Endothelial cell of umbilical vein (primary cell): Measurements from ENCODE around the gene DDHD1. TPM values are rescaled to one million over a fixed set of nuclear protein-coding genes. Genes with fewer than 3 reads are reported as not detected.

Source experiments
- BruUV-seq: library from RNA; stranded (reverse); fragments of 400-500 nt; replicated peaks from 2 replicates; lab custom pipeline; 2021; lab: Mats Ljungman, UMichigan
- CTCF ChIA-PET: fragments of 300-600, 350-600 bp; sonication (Branson Sonifier 250); formaldehyde crosslinking; loops from one replicate; lab custom pipeline; 2021; ENCODE audit warnings: antibody characterized with exemption, inconsistent platforms; lab: Charles Lee
- POLR2A ChIA-PET: fragments of 300-600, 350-600 bp; sonication (Branson Sonifier 250); formaldehyde crosslinking; loops from one replicate; lab custom pipeline; 2021; ENCODE audit warnings: antibody characterized with exemption, inconsistent platforms; lab: Charles Lee
- DNase-seq: peaks from one replicate; pipeline ENCODE4 v3.0.0-alpha.2; 2011; ENCODE audit warnings: low read depth, low spot score
- FAIRE-seq: peaks from 2 replicates; lab custom pipeline; 2011; peaks lifted over from hg19 to GRCh38; lab: Jason Lieb, UNC
- H2AFZ ChIP-seq: 2 replicates; pipeline ENCODE4 v1.6.0; 2012; ENCODE audit warnings: low read depth, low read length, control low read depth, inconsistent platforms
- H3K27ac ChIP-seq: 2 replicates; pipeline ENCODE4 v1.5.1; 2011; ENCODE audit warnings: low read depth, mild to moderate bottlenecking, control low read depth, low read length, moderate library complexity; ENCODE audit not compliant: insufficient read depth
- H3K27me3 ChIP-seq, 2 experiments: 2 replicates each; pipeline versions ENCODE4 v1.6.0 to v1.6.1; 2011; ENCODE audit warnings: low read length in 2 of 2, mixed read lengths in 1 of 2; ENCODE audit not compliant: control insufficient read depth in 2 of 2, insufficient read depth in 2 of 2
- H3K36me3 ChIP-seq, 2 experiments: 2 replicates in 1 of 2; 3 replicates in 1 of 2; pipeline ENCODE4 v1.5.1; 2011; ENCODE audit warnings: low read length in 2 of 2, mild to moderate bottlenecking in 1 of 2, moderate library complexity in 1 of 2; ENCODE audit not compliant: control insufficient read depth in 2 of 2, insufficient read depth in 2 of 2; ENCODE audit errors: extremely low read depth in 1 of 2
- H3K4me1 ChIP-seq: 3 replicates; pipeline ENCODE4 v1.5.1; 2011; ENCODE audit warnings: mild to moderate bottlenecking, low read length; ENCODE audit not compliant: control insufficient read depth, insufficient read depth; ENCODE audit errors: extremely low read depth
- H3K4me2 ChIP-seq: 2 replicates; pipeline ENCODE4 v1.6.1; 2011; ENCODE audit warnings: low read length, control low read depth, mixed read lengths; ENCODE audit not compliant: insufficient read depth
- H3K4me3 ChIP-seq, 3 experiments: fragments of 200-600 bp in 1 of 3; sonication (generic), shearing (Covaris generic) in 1 of 3; replicated peaks in 1 of 3; 2 replicates each; pipeline ENCODE4 v1.5.1; 2011 to 2016; ENCODE audit warnings: control low read depth in 3 of 3, low read length in 3 of 3, mild to moderate bottlenecking in 2 of 3, inconsistent platforms in 1 of 3, low read depth in 1 of 3, moderate library complexity in 1 of 3; ENCODE audit not compliant: insufficient read depth in 1 of 3
- H3K79me2 ChIP-seq: 2 replicates; pipeline ENCODE4 v1.6.0; 2012; ENCODE audit warnings: low read length, inconsistent platforms; ENCODE audit not compliant: control insufficient read depth, insufficient read depth
- H3K9ac ChIP-seq: replicated peaks from 2 replicates; pipeline ENCODE3; 2011; ENCODE audit warnings: low read length, control low read depth; ENCODE audit not compliant: insufficient read depth; ENCODE audit errors: extremely low read depth
- H3K9me1 ChIP-seq: replicated peaks from 3 replicates; pipeline ENCODE4 v1.6.0; 2011; ENCODE audit warnings: mild to moderate bottlenecking, low read length; ENCODE audit not compliant: control insufficient read depth, insufficient read depth; ENCODE audit errors: extremely low read depth
- H3K9me3 ChIP-seq: replicated peaks from 2 replicates; pipeline ENCODE4 v1.5.1; 2012; ENCODE audit warnings: low read length, inconsistent platforms; ENCODE audit not compliant: control insufficient read depth, insufficient read depth
- H4K20me1 ChIP-seq: replicated peaks from 2 replicates; pipeline ENCODE3; 2011; ENCODE audit warnings: mild to moderate bottlenecking, low read length; ENCODE audit not compliant: control insufficient read depth, insufficient read depth; ENCODE audit errors: extremely low read depth
- EZH2 ChIP-seq: IDR thresholded peaks from 2 replicates; pipeline ENCODE4 v1.6.1; 2012; ENCODE audit warnings: borderline replicate concordance, low read depth, mild to moderate bottlenecking, moderate library complexity, low read length, inconsistent platforms; ENCODE audit not compliant: severe bottlenecking
- FOS ChIP-seq: IDR thresholded peaks from 2 replicates; pipeline ENCODE4 v1.6.1; 2011; ENCODE audit warnings: mild to moderate bottlenecking, low read length, moderate library complexity, borderline replicate concordance; ENCODE audit not compliant: insufficient read depth
- GATA2 ChIP-seq: IDR thresholded peaks from 2 replicates; pipeline ENCODE4 v1.7.0; 2011; ENCODE audit warnings: low read depth, mild to moderate bottlenecking, moderate library complexity, mixed read lengths, low read length; ENCODE audit not compliant: insufficient read length, insufficient read depth
- JUN ChIP-seq: IDR thresholded peaks from 2 replicates; pipeline ENCODE4 v1.6.1; 2011; ENCODE audit warnings: borderline replicate concordance, low read depth; ENCODE audit not compliant: insufficient read length, insufficient read depth
- POLR2A ChIP-seq: IDR thresholded peaks from 2 replicates; pipeline ENCODE4 v1.6.1; 2012; ENCODE audit warnings: low read depth, mild to moderate bottlenecking, control low read depth, low read length
- dilution Hi-C: fragments of 300-500 bp; cut with MboI; formaldehyde crosslinking; loops from one replicate; pipeline ENCODE4 v1.15.0; 2019; ENCODE audit warnings: low sequenced_read_pairs; ENCODE audit not compliant: extremely low pct_ligation_motif_present
- intact Hi-C: fragments of 100-400 bp; cut with micrococcal nuclease; formaldehyde crosslinking; loops from one replicate; pipeline ENCODE4 v1.10.0; 2022
- polyA plus RNA-seq, 4 experiments: library from polyadenylated mRNA; depleted of rRNA in 3 of 4; stranded (reverse) in 3 of 4; unstranded in 1 of 4; fragments of >200 nt; gene quantifications; 2 replicates each; pipeline versions ENCODE4 v1.2.1 to v1.2.3, GENCODE V29; 2011 to 2012; ENCODE audit warnings: missing spikeins in 1 of 4
- total RNA-seq: library from RNA; stranded (reverse); gene quantifications from 2 replicates; pipeline ENCODE4 v1.2.3, GENCODE V29; 2021
- TF ChIP-seq, protein P1 (sequence below), 2 donors: IDR thresholded peaks; 1 replicate in 1 of 2; 2 replicates in 1 of 2; pipeline ENCODE4 v1.5.1; 2011; ENCODE audit warnings: low read length in 2 of 2, mild to moderate bottlenecking in 2 of 2, moderate library complexity in 2 of 2, control low read depth in 1 of 2, inconsistent platforms in 1 of 2, low read depth in 1 of 2; ENCODE audit not compliant: insufficient read depth in 1 of 2; ENCODE audit errors: extremely low read depth in 1 of 2

DDHD1 gene
- total and polyA plus RNA-seq, 2 donors (not counting 3 experiments of a cell fraction or from before 2014, with no cell fraction given), result 2.7 to 12.4 TPM

DNA sequence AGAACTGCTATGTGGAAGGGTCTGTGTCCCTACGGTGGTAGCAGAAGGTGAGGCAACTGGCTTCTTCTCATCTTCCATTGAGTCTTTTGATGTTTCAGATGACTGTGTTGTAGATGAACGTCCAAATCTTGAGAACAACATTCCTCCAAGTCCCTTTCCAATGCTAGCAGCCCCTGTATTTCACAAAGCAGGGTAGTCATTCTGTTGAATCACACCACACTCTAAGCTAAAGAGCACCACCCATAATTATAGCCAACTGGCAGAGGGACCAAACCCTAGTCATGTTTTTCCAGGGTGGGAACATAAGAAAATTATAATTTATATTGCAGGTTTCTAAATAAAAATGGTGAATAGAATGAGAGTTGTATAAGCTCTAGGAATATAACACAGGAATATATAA, 98.7 kb downstream of the DDHD1 start:
- Histone ChIP-seq H3K36me3 (no peaks in the 10 kb centered on the region), H3K79me2 (no peaks in the 10 kb centered on the region), H3K27me3 (no peaks in the 10 kb centered on the region), H3K4me1 (no peaks in the 10 kb centered on the region), H3K9ac (no peak overlapping the region), H3K9me3 (no peaks in the 10 kb centered on the region), H3K4me3 (no peak overlapping the region), H3K27ac (no peak overlapping the region), H3K9me1 (no peaks in the 10 kb centered on the region), H4K20me1 (no peaks in the 10 kb centered on the region), H2AFZ (no peak overlapping the region), H3K4me2 (no peak overlapping the region)
- POLR2A ChIA-PET, result no interaction called here
- TF ChIP-seq EZH2 (no peak), JUN (no peak), POLR2A (no peak), FOS (no peak), GATA2 (no peak)
- TF ChIP-seq, protein P1, sequence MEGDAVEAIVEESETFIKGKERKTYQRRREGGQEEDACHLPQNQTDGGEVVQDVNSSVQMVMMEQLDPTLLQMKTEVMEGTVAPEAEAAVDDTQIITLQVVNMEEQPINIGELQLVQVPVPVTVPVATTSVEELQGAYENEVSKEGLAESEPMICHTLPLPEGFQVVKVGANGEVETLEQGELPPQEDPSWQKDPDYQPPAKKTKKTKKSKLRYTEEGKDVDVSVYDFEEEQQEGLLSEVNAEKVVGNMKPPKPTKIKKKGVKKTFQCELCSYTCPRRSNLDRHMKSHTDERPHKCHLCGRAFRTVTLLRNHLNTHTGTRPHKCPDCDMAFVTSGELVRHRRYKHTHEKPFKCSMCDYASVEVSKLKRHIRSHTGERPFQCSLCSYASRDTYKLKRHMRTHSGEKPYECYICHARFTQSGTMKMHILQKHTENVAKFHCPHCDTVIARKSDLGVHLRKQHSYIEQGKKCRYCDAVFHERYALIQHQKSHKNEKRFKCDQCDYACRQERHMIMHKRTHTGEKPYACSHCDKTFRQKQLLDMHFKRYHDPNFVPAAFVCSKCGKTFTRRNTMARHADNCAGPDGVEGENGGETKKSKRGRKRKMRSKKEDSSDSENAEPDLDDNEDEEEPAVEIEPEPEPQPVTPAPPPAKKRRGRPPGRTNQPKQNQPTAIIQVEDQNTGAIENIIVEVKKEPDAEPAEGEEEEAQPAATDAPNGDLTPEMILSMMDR (IDR thresholded peaks at IDR 0.05; ENCODE audit: extremely low read depth in 1 of 2, insufficient read depth in 1 of 2, low read depth in 1 of 2, low read length in 2 of 2), result no peak
- DNase-seq (no peak), FAIRE-seq (no peak)
- intact Hi-C loops, result loop anchor here (2.0 kb wide), 2 partner anchors 94 to 756 kb away; no protein-coding TSS in a partner anchor
- CTCF ChIA-PET, result interaction anchor here (0.7 to 4.3 kb wide), 18 partner anchors 9 to 1294 kb away, joined by 3 to 33 read pairs (median 4); no protein-coding TSS in a partner anchor
- dilution Hi-C loops, result no loop called here
- no TSS peak for BruUV-seq
